ENCODE results near the gene PTPRN2.
A peak's percentile ranks its signal among the peaks of the same experiment; 100 is the strongest.
"Not testable (repeated sequence)": the region's sequence is repeated elsewhere in the genome, so short reads cannot be mapped to it uniquely, and the experiment has no call there.

PTPRN2 gene

DNA sequence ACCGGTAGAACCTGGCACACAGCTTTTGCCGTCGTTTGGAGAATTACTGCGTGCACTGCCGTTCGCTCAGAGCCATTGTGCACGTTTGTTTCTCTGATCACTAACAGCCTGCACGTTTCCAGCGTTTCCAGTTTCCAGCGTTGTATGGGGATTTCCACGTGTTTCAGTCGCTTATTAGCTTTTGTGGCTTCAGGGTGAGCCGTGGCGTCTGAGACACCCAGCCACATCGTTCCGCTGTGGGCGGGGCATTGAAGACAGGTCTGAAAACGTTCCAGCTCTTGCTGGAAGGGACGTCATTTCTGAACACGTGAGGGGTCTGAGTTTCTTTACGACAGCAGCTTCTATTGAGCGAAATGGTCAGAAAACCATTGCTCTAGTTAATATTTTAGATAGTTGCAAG is 1086.0 kb downstream of the PTPRN2 start:
- no peak for DNase-seq

DNA sequence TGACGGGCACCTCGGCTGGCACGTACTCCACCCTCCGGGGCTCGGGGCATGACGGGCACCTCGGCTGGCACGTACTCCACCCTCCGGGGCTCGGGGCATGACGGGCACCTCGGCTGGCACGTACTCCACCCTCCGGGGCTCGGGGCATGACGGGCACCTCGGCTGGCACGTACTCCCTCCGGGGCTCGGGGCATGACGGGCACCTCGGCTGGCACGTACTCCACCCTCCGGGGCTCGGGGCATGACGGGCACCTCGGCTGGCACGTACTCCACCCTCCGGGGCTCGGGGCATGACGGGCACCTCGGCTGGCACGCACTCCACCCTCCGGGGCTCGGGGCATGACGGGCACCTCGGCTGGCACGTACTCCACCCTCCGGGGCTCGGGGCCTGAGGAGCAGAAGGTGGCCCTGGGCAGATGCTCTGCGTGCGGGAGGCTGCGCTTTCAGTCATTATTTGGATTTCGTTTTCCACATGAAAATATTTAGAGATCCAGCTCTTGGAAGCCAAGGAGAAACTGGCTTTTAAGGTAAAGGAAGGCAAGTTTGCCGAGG is 1086.6 kb downstream of the PTPRN2 start:
- not testable (repeated sequence) for DNase-seq

DNA sequence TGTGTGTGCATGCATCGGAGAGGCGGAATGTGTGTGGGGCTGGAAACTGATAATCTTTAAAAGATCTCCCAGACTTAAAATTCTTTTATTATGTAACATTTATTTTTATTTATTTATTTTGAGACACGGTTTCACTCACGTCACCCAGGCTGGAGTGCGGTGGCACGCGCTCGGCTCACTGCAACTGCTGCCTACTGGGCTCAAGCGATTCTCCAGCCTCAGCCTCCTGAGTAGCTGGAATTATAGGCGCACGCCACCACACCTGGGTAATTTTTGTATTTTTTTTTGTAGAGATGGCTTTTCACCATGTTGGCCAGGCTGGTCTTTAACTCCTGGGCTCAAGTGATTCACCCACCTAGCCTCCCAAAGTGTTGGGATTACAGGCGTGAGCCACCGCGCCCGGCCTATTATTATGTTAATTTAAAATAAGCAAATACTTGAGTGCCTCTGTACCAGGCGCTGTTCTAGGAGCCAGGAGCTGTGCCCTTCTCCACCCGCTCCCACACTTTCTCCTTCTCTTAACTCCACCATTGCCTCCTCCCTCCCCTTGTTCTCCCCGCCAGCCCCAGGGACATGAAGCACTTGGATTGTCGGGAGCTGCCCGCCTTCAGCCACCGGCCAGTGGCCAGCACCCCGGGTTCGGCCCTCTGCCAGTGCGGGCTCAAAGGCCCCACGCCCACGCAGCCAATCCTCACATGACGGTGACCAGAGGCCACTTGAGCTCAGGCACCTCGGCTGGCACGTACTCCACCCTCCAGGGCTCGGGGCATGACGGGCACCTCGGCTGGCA is 1087.3 kb downstream of the PTPRN2 start:
- no peak for DNase-seq

DNA sequence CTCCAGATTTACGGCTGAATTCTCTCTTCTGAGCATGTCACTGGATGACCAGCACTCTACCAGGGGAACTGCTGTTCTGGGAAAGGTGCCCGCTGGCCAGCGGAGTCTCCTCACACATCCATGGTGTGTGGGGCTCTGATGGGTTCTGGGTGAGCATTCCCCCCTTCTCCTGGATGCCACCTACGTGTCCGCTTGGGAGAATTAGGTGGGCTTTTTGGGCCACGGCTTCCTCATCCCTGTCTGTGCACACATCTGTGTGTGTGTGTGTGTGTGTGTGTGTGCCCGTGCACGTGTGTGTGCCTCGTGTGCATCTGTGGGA is 1087.8 kb downstream of the PTPRN2 start:
- no peak for DNase-seq

DNA sequence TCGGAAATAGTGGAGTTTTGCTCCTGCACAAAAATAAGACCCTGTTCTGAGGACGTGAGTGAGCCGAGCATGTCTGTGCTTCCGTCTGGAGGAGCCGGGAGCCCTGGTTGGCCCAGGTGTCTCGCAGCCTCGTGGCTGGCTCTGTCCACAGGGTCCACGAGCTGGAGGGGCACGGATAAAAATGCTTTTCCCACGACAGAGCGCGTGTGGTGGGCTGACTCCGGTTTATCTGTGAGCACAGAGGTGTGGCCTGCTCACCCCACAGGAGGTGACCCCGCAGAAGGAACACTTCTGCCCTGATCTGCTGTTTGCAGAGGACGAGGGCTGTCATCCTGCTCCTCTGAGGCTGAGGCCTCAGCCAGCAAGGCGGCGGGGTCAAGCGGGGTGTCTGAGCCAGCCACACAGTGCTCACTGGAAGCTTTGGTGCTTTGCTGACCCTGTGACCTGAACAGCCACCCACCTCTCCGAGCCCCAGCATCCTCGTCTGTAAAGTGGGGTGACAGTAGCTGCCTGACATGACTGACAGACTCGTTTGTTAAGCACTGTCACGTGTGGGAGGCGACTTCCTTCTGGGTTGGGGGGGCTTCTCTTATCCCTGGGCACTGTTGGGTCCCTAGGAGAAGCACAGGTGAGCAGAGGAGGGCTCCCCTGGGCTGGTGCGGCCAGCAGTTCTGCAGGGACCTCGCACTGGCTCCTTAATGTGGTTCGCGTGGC is 1088.3 kb downstream of the PTPRN2 start:
- DNase-seq, result no peak

DNA sequence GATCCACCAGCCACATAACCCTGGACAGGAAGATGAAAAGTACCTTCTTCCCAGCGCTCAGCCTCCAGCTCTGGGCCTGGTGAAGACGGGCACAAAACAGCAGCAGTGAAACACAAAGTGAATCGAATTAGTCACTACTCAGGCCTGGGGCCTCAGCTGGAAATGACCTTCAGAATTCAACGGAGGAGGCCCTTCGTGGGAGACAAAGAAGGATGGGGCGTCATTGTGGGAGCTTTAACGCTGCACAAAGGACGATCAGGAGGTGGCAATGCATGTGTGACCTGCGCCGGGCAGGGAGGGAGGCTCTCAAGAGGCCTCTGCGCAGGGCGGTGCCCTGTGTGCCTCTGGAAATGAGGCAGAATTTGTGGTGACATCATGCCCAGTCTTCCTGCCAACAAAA is 1089.0 kb downstream of the PTPRN2 start:
- DNase-seq, result no peak

DNA sequence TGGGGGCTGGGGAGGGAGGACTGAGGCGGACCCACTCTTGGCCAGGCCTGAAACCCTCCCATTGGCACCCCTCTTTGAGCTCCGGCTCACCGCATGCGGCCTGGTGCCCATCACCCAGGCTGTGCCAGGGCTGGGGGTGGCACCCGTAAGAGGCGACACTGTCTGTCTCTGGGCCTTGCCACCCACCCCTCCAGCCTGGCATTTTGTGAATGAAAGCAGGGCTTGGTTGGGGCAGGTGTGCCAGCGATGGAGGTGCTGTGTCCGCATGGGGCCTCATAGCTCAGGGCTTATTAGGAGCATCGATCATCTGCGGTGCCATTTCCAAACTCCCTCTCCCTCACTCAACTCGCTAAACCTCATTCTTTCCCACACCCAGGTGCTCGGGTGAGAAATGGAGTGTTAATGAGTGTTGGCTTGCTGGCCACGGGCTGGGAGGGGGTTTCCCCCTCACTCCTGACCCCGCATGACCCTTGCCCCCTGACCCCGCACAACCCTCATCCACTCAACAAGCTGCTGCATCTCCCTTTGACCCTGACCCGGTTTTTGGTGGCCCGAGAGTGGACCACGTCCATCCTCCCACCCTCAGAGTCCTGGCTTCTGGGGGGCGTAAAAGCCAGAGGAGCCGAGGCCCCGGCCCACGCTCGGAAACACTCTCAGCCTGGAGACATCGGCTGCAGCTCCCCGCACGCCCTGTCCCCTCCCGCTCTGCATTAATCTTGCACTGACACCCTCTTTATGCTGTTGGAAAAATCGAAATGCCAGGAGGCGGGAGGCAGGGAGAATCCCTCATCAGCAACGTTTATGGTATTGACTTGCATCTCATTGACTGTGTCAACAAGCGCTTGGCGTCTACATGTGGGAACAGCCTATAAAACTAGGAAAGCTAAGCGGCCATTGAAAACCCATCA is 1089.6 kb downstream of the PTPRN2 start:
- DNase-seq, result no peak

DNA sequence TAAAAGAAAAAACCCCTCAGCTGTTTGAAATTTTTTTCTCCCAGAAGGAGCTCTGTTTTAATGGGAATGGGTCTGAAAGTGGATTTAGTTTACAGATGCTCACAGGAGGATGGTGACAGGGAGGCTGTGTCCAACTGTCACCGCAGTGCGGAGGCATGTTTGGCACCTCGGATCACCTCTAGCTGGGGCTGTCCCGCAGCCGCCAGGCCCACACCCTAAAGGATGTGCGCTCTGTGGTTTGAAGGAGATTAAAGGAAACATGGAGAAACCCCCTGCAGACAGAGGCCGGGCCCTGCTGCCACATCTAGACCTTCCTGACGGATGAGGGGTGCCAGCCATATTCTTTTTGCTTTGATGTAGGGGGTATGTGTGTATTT is 1090.3 kb downstream of the PTPRN2 start:
- DNase-seq, result no peak

DNA sequence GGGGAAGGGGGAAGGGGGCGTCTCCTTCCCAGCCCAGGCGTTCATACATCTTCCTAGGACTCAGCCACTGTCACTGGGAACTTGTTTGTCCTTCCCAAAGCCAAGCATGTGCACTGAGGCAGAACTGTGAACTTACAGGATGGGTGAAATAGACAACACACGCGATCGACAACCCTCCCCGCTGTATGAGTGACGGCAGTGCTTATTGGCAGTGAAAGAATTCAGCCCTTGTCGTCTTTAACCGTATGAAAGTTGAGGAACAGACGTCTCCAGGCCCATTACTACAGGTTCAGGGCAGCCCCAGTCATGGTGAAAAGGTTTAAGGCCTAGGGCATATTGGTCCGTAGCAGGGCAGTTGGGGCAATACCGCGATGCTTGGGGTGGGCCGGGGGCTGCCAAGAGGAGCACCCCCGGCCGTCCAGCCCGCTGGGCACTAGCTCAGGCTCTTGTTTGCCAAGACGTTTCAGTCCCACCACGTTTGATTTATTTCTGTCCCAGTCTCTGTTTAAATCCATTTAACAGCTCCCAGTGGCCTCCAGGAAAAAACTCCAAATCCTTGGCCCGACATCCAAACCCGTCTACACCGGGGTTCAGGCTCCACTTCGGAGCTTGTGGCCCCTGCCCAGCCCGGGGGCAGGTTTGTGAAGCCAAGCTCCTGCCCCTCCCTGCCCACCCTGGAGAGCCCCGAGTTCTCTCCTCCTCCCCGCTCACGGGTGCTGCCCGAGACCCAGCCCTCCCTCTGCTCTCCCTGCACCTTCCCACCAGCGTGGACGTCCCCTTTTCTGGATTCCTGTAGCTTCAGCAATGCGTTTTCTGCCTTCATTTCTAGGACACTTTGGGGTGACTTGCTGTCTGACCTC is 1091.0 kb downstream of the PTPRN2 start:
- no peak for DNase-seq

DNA sequence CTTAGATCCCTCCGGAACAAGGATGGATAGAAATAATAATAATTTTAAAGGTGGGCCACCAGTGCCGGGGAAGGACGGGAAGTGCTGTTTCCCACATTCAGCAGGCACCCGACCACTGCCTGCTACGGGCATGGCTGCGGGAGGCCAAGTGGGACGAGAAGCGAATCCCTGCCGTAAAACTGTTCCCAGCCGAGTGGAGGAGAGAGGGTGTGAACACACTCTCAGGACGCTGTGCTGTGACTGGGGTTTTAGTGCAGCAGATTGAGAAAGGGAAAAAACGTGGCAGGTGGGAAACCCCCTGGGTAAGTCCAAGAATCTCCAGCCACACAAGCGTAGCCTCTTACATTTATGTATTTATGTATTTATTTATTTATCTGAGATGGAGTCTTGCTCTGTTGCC is 1092.0 kb downstream of the PTPRN2 start:
- no peak for DNase-seq

DNA sequence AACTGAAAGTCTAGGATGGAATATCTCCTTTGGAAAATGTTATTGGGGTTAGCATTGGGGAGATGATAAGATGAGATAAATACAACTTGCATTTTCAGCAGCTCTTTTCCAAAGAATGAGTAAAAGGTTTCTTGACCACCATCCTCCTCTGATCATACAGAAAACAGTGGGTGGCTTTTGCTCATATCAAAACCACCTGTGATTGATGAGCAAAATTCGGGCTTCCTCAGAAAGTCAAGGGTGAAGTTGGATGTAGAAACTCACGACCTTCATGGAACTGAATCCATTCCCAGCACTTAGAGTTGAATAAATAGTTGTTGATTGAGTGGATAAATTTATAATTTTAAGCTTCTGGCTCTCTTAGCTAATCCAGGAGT is 1092.5 kb downstream of the PTPRN2 start:
- no peak for DNase-seq

DNA sequence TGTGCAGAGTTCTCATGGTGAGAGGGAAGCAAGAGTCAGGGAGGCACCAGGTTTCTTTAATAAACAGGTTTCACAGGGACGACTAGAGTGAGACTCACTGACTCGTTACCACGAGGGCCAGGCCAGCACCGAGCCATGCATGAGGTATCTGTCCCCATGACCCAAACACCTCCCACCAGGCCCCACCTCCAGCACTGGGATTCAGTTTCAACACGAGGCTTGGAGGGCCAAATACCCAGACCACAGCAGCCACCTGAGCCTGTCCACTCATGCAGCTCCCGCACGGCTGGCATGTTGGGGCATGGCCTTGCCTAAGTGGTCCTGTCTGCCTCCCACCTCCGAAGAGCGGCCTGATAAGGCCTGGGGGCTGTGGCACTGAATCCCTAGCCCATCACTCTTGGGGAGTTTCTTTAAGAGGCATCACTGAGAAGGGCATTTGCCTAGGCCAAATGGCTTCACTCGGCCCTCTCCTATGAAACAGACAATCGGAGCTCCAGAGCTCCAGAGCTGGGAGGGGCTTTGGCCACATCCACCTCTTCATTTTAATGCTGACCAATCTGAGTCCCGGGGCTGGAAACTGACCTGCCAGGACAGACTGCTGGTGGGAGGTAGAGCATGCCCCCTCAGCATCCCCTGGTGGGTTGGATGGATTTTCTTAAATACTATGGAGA is 1093.0 kb downstream of the PTPRN2 start:
- DNase-seq, result no peak

DNA sequence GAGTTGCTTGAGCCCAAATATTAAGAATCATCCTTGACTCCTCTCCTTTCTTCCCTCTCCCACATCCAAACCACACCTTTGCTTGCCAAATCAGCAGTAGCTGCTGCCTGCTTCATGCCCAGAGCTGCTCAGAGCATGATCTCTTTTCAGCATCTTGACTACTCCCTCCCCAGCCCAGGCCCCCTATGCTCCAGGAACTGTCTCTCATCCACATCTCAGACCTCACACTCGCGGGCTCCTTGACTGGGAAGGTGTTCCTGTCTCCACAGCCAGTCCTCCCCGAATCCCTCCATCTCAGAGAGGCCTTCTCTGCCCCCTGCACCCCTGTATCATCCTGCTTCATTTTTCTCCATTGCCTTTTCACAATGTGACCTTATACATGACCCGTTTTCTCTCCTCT is 1093.8 kb downstream of the PTPRN2 start:
- DNase-seq, result no peak

DNA sequence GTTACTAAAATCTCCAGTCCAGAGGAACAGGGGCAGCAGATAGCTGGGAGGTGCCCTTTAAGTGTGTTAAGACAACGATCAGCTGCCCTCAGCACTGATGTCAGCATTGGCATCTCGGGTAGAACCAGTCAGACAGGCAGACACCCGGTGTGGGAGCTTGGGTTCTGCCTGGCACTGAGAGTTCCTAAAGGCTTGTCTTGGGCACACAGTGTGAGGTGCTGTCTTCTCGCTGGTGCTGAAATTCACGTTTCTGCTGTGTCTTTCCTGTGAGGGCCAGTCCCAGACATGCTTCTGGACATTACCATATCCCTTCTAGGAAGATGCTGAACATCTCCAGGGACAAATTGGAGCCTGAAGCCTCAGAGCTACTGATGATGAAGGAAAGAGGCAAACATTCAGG is 1094.6 kb downstream of the PTPRN2 start:
- no peak for DNase-seq

DNA sequence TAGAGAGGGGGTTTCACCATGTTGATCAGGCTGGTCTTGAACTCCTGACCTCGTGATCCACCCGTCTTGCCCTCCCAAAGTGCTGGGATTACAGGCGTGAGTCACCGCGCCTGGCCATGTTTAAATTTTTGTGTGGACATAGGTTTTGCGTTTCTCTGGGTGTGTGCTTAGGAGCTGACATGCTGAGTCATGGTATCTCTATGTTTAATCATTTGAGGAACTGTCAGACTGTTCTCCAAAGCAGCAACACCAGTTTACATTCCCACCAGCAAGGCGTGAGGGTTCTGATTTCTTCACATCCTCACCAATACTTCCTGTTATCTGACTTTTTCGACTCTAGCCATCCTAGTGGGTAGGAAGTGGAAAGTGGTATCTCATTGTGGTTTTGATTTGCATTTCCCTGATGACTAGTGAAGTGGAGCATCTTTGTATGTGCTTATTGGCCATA is 1097.1 kb downstream of the PTPRN2 start:
- DNase-seq, result peak; percentile 96

DNA sequence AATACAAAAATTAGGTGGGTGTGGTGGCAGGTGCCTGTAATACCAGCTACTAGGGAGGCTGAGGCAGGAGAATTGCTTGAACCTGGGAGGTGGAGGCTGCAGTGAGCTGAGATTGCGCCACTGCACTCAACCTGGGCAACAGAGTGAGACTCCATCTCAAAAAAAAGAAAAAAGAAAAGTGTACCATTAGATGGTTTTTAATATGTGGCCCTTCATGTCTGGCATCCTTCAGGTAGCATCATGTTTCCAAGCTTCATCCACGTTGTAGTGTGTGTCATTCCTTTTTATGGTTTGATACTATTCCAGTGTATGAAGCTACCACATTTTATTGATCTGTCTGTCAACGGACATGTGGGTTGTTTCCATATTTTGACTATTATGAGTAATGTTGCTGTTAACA is 1097.8 kb downstream of the PTPRN2 start:
- DNase-seq, result not testable (repeated sequence)

Data from Kasumi-1 (cell line).